Left kidney (tissue), 8 donors: ENCODE data around the gene ACAD9. TPM values are rescaled to one million over a fixed set of nuclear protein-coding genes. Genes with fewer than 3 reads are reported as not detected.
"Not testable (repeated sequence)": the region's sequence is repeated elsewhere in the genome, so short reads cannot be mapped to it uniquely, and the experiment has no call there.

ENCODE experiments used
- DNase-seq: peaks from one replicate; pipeline ENCODE4 v3.0.0-alpha.2; 2013
- long read RNA-seq, 8 donors: transcript quantifications; one replicate each; lab custom pipeline, GENCODE V29; 2026
- polyA plus RNA-seq: library from polyadenylated mRNA; unstranded; fragments of 120-200 nt; gene quantifications from one replicate; pipeline ENCODE4 v1.2.1, GENCODE V29; 2013; ENCODE audit not compliant: insufficient read length

ACAD9 gene
- polyA plus RNA-seq = 50.7 TPM
- long read RNA-seq, donor 1, transcript ACAD9-201 (18 exons, 2,454 nt) = major isoform, 9 of 19 reads
- long read RNA-seq, donor 1, partial matches to known transcripts = 9 of 19 reads
- long read RNA-seq, donor 1, other reads (novel, unspliced or antisense) = 0 of 19 reads
- long read RNA-seq, donor 2, transcript ACAD9-201 (18 exons, 2,454 nt) = major isoform, 11 of 20 reads
- long read RNA-seq, donor 2, partial matches to known transcripts = 9 of 20 reads
- long read RNA-seq, donor 2, other reads (novel, unspliced or antisense) = 0 of 20 reads
- long read RNA-seq, donor 3, partial matches to known transcripts = 0 of 3 reads
- long read RNA-seq, donor 3, other reads (novel, unspliced or antisense) = 0 of 3 reads
- long read RNA-seq, donor 4 = 0 reads
- long read RNA-seq, donor 5, transcript ACAD9-201 (18 exons, 2,454 nt) = major isoform, 6 of 17 reads
- long read RNA-seq, donor 5, partial matches to known transcripts = 7 of 17 reads
- long read RNA-seq, donor 5, other reads (novel, unspliced or antisense) = 0 of 17 reads
- long read RNA-seq, donor 6, transcript ACAD9-201 (18 exons, 2,454 nt) = major isoform, 5 of 7 reads
- long read RNA-seq, donor 6, partial matches to known transcripts = 0 of 7 reads
- long read RNA-seq, donor 6, other reads (novel, unspliced or antisense) = 0 of 7 reads
- long read RNA-seq, donor 7, transcript ACAD9-201 (18 exons, 2,454 nt) = major isoform, 11 of 11 reads
- long read RNA-seq, donor 7, partial matches to known transcripts = 0 of 11 reads
- long read RNA-seq, donor 7, other reads (novel, unspliced or antisense) = 0 of 11 reads
- long read RNA-seq, donor 8, partial matches to known transcripts = 0 of 2 reads
- long read RNA-seq, donor 8, other reads (novel, unspliced or antisense) = 0 of 2 reads

GRCh38 chr3:128879125-128879969, at the start of gene ACAD9:
TSS of gene ACAD9 (plus strand) at chr3:128879620. CDS start at chr3:128879692, 72 bp downstream.
- peak; percentile 97 for DNase-seq

- not testable (repeated sequence) for DNase-seq
Measured at GRCh38 chr3:128829925-128830625, 49.3 kb upstream of the ACAD9 start.

- DNase-seq = not testable (repeated sequence)
Measured at GRCh38 chr3:128830762-128831161, 48.7 kb upstream of the ACAD9 start.

DNA sequence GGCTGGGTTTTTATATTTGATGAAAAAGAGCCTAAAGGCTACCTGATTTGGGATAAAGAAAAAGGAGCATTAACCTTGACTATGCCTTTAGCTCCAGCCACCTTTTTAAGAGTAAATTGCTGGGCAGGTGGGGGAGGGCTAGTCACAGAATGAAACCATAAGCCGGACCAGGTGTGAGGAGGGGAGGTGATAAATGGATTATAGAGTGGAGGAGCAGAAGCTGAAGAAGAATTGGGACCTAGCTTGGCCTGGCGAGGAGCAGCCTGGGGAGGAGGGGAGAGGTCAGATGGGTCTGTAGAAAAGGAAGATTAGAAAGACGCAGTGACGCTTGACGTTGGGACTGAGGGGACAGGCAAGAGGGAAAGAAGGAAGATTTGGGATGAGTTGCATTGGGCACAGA, 46.4 kb upstream of the ACAD9 start:
- not testable (repeated sequence) for DNase-seq

- DNase-seq = no peak
Measured at GRCh38 chr3:128835096-128835495, 44.3 kb upstream of the ACAD9 start.

GRCh38 chr3:128841926-128842920, 37.2 kb upstream of the ACAD9 start:
- no peak for DNase-seq

GRCh38 chr3:128844502-128844901, 34.9 kb upstream of the ACAD9 start:
- no peak for DNase-seq

GRCh38 chr3:128845119-128845777, 34.2 kb upstream of the ACAD9 start:
- no peak for DNase-seq

DNA sequence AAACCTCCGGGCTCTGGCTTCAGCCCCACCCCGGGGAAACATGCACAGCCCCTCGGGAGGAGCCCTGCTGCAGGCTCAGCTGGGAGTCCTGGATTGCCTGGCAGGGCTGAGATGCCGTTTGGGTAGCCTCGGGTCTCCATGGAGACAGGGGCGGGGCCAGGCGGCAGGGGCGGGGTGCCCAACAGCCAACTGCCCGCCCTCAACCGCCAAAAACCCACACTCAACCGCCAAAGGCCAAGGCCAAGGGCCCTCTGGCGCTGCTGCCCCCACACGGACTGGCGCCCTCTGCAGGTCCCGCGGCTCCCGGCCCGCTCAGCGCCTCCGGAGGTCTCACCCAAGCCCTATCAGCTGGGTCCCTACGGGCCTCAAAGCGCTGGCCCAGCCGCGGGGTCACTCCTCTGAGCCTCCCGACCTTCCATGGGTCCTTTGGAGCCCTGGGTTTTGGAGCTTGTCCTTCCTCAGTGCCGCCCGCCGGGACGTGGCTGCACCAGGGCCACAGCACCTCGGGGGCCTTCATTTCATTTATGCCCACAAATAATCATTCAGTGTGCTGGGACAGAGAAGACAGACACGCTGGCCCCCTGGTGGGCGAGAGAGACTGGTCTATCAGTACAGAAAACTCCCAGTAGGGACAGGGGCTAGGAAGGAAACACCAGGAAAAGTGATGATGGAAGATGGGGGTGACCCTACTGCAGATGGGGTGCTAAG, 33.5 kb upstream of the ACAD9 start:
- peak; percentile 72 for DNase-seq

DNA sequence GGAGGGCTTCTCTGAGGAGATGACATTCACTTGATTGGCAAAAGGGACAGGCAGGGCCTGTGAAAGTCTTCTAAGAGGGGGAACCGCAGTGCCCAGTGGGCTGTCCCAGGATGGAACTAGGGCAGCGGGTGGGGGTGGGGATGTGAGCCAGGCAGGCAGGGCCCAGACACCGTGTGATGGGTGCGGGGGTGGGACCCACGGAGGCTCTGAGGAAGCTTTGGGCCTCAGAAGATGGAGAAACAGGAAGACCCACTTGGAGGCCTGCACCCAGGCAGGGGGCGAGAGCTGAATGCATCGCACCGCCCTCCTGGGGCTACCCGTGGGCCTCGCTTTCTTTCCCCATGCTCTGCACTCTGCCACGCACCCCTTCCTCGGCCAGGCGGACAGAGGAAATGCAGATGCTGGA, 32.9 kb upstream of the ACAD9 start:
- DNase-seq = no peak

DNA sequence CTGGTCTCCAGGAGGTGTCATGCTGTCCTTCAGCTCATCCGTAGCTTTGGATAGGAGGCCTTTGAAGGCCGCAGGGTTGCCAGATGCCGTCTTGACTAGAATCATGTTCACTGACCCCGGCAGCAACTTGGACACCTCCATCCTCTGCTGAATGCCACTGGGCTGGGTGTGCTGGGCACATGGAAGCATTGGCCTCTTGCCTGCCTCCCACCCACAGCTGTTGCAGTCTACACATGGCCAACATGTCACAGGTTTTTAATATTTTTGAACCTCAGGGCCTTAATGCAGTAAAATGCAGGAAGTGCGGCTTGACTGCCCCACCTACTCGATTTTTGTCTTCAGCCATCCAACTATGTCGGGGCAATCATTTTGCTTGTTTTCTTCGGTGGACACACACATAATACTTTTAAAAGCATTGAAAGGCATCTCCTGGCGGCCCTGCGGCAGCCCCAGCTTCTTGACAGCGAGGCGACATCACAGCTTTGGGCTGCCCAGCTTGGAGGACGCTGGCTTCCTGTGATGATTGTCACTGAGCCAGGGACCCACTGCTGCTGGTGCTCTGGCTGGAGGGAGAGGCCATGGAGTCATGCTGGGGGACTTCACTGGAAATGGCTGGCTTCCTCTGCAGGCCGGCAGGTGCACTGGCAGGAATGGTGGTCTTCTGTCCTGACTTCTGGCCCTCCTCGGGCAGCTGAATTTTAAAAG, 31.6 kb upstream of the ACAD9 start:
- DNase-seq = no peak

GRCh38 chr3:128848936-128849335, 30.5 kb upstream of the ACAD9 start:
- no peak for DNase-seq

- no peak for DNase-seq
Measured at GRCh38 chr3:128849911-128850455, 29.4 kb upstream of the ACAD9 start.

DNA sequence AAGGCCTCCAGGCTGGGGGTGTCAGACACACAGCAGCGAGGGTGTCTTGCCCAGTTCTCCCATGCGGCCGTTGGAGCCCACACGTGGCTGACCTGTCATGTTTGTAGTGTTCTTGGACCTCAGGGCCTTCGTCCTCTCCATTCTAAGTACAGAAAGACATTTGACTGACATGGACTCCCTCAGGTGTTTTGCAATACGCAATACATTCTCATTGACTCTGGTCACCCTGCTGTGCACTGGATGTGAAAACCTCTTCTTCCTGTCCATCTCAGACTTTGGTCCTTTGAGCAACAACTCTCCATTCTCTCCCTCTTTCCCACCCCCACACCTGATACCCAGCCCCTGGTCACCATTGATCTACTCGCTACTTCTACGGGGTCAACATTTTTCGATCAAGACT, 28.9 kb upstream of the ACAD9 start:
- no peak for DNase-seq

DNA sequence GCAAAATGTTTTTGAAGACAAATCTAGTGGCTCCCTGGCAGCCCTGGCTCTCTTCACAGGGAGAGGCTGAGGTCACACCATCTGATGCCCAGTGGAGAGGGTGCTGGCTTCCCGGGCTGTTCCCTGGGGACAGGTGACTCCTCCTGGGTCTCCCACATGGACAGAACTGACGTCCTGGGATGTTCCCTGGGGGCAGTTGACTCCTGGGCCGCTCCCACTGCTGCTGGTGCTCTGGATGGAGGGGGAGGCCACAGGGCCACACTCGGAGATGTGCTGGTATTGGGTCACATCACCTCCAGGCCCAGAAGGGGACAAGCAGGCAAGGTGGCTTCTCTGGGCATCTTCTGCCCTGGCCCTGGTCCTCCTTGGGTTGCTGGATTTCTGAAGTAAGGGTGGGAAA, 27.8 kb upstream of the ACAD9 start:
- DNase-seq = no peak

- no peak for DNase-seq
Measured at GRCh38 chr3:128853826-128854225, 25.6 kb upstream of the ACAD9 start.

DNA sequence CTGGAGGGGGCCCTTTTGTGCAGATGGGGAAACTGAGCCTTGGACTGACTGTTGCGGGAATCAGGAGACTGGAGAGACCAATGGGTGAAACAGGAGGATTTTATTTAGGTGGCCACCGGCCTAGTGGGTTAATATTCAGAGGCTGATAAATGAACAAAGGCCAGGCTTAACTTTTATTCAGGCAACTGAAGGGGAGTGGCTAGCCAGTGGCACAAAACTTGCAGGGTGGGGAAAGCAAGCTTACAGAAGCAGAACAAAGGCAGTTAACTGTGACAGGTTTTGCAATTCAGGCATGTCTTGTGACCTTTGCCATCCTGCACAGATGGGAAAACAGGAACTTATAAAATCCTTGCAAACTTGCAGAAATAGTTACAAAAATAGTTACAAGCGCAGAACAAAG, 24.9 kb upstream of the ACAD9 start:
- DNase-seq = no peak

GRCh38 chr3:128855569-128855968, 23.9 kb upstream of the ACAD9 start:
- DNase-seq = no peak
